Keratinocyte (primary cell): ENCODE results near the gene TNFAIP3. TPM values are rescaled to one million over a fixed set of nuclear protein-coding genes. Genes with fewer than 3 reads are reported as not detected.

Experiments
- DNase-seq: peaks from one replicate; pipeline ENCODE4 v3.0.0-alpha.2; 2011; ENCODE audit warnings: low read depth, missing footprints, low spot score
- FAIRE-seq: peaks from 2 replicates; lab custom pipeline; 2011; peaks lifted over from hg19 to GRCh38; lab: Jason Lieb, UNC
- H2AFZ ChIP-seq: 2 replicates; pipeline ENCODE4 v1.6.0; 2012; ENCODE audit warnings: low read length, control low read depth, inconsistent platforms; ENCODE audit not compliant: control insufficient read depth
- H3K27ac ChIP-seq: 2 replicates; pipeline ENCODE4 v1.5.1; 2011; ENCODE audit warnings: low read length; ENCODE audit not compliant: control insufficient read depth, insufficient read depth
- H3K27me3 ChIP-seq: 3 replicates; pipeline ENCODE4 v1.6.0; 2011; ENCODE audit warnings: low read length; ENCODE audit not compliant: control insufficient read depth, insufficient read depth; ENCODE audit errors: extremely low read depth
- H3K36me3 ChIP-seq, 2 experiments: 2 replicates in 1 of 2; 3 replicates in 1 of 2; pipeline ENCODE4 v1.5.1; 2011; ENCODE audit warnings: low read length in 2 of 2, mild to moderate bottlenecking in 1 of 2; ENCODE audit not compliant: control insufficient read depth in 2 of 2, insufficient read depth in 2 of 2; ENCODE audit errors: extremely low read depth in 1 of 2
- H3K4me1 ChIP-seq: 3 replicates; pipeline ENCODE4 v1.5.1; 2011; ENCODE audit warnings: low read length; ENCODE audit not compliant: control insufficient read depth, insufficient read depth; ENCODE audit errors: extremely low read depth
- H3K4me2 ChIP-seq: 3 replicates; pipeline ENCODE4 v1.6.0; 2011; ENCODE audit warnings: low read depth, low read length; ENCODE audit not compliant: control insufficient read depth, insufficient read depth; ENCODE audit errors: extremely low read depth
- H3K4me3 ChIP-seq, 3 experiments: fragments of 200-600 bp in 1 of 3; sonication (generic) in 1 of 3; 2 replicates in 2 of 3; 3 replicates in 1 of 3; pipeline ENCODE4 v1.5.1; 2011 to 2016; ENCODE audit warnings: low read length in 3 of 3, mild to moderate bottlenecking in 3 of 3, control low read depth in 2 of 3, inconsistent platforms in 1 of 3, low read depth in 1 of 3, mixed read lengths in 1 of 3, mixed run types in 1 of 3, moderate library complexity in 1 of 3; ENCODE audit not compliant: control insufficient read depth in 2 of 3, insufficient read depth in 2 of 3; ENCODE audit errors: extremely low read depth in 1 of 3
- H3K79me2 ChIP-seq: 2 replicates; pipeline ENCODE4 v1.6.0; 2012; ENCODE audit warnings: low read length; ENCODE audit not compliant: control insufficient read depth, insufficient read depth
- H3K9ac ChIP-seq: 3 replicates; pipeline ENCODE4 v1.6.0; 2011; ENCODE audit warnings: low read length; ENCODE audit not compliant: control insufficient read depth, insufficient read depth; ENCODE audit errors: extremely low read depth
- H3K9me1 ChIP-seq: 3 replicates; pipeline ENCODE4 v1.6.0; 2011; ENCODE audit warnings: low read length; ENCODE audit not compliant: control insufficient read depth, insufficient read depth; ENCODE audit errors: extremely low read depth
- H3K9me3 ChIP-seq: 2 replicates; pipeline ENCODE4 v1.5.1; 2012; ENCODE audit warnings: low read depth, low read length; ENCODE audit not compliant: control insufficient read depth
- H4K20me1 ChIP-seq: 3 replicates; pipeline ENCODE4 v1.6.0; 2011; ENCODE audit warnings: low read length; ENCODE audit not compliant: control insufficient read depth, insufficient read depth; ENCODE audit errors: extremely low read depth
- CTCF ChIP-seq, 3 experiments: IDR thresholded peaks in 1 of 3; conservative IDR thresholded peaks in 1 of 3; optimal IDR thresholded peaks in 1 of 3; 2 replicates in 2 of 3; 3 replicates in 1 of 3; pipeline versions ENCODE3 to v1.5.1; 2011; ENCODE audit warnings: low read length in 3 of 3, mild to moderate bottlenecking in 3 of 3, moderate library complexity in 2 of 3, control low read depth in 1 of 3, inconsistent platforms in 1 of 3; ENCODE audit not compliant: insufficient read depth in 2 of 3; ENCODE audit errors: extremely low read depth in 1 of 3
- EZH2 ChIP-seq: IDR thresholded peaks from one replicate; pipeline ENCODE4 v1.6.1; 2012; ENCODE audit warnings: inconsistent platforms, mild to moderate bottlenecking, low read length, moderate library complexity
- dilution Hi-C: fragments of 300-500 bp; cut with MboI; formaldehyde crosslinking; loops from one replicate; pipeline ENCODE4 v1.7.0; 2020; ENCODE audit warnings: low sequenced_read_pairs; ENCODE audit not compliant: extremely low pct_ligation_motif_present
- polyA plus RNA-seq, 5 experiments: library from polyadenylated mRNA; depleted of rRNA in 3 of 5; stranded (reverse) in 3 of 5; stranded (forward) in 1 of 5; unstranded in 1 of 5; fragments of >200 nt; gene quantifications; 1 replicate in 1 of 5; 2 replicates in 3 of 5; 3 replicates in 1 of 5; pipeline versions ENCODE4 v1.2.1 to v1.2.3, GENCODE V29; 2011 to 2012; ENCODE audit warnings: missing spikeins in 2 of 5, low read depth in 1 of 5, low replicate concordance in 1 of 5

Gene TNFAIP3
- polyA plus RNA-seq, 1 donor (not counting 4 experiments of a cell fraction or from before 2014, with no cell fraction given): 141 TPM

- no peaks in the 10 kb centered on the region for H3K9me3 ChIP-seq
- FAIRE-seq: no peak
- TF ChIP-seq EZH2 (no peak), CTCF (optimal IDR thresholded peaks at IDR 0.05 in 1 of 3, IDR thresholded peaks at IDR 0.05 in 1 of 3, conservative IDR thresholded peaks at IDR 0.05 in 1 of 3; ENCODE audit: extremely low read depth in 1 of 3, insufficient read depth in 2 of 3, low read length in 3 of 3) (no peak)
- no peaks in the 10 kb centered on the region for H4K20me1 ChIP-seq
- dilution Hi-C loops: no loop called here
- H3K9me1 ChIP-seq: no peaks in the 10 kb centered on the region
- H3K9ac ChIP-seq: no peak overlapping the region
- H3K27me3 ChIP-seq: no peaks in the 10 kb centered on the region
- no peak overlapping the region for H3K4me3 ChIP-seq
- H3K4me2 ChIP-seq: no peak overlapping the region
- H3K79me2 ChIP-seq: no peaks in the 10 kb centered on the region
- no peak overlapping the region for H3K27ac ChIP-seq
- H3K36me3 ChIP-seq: no peaks in the 10 kb centered on the region
- no peak for DNase-seq
- no peak overlapping the region for H2AFZ ChIP-seq
- peaks cover 7% of the 10 kb centered on the region for H3K4me1 ChIP-seq
Observed at GRCh38 chr6:137913434-137913833, 46.4 kb downstream of the TNFAIP3 start.

GRCh38 chr6:137913996-137914529 lies 47.0 kb downstream of the TNFAIP3 start:
- Histone ChIP-seq H3K27me3 (no peaks in the 10 kb centered on the region), H3K4me1 (peaks cover 7% of the 10 kb centered on the region), H2AFZ (no peak overlapping the region), H4K20me1 (no peaks in the 10 kb centered on the region), H3K79me2 (no peaks in the 10 kb centered on the region), H3K9ac (no peak overlapping the region), H3K4me3 (no peak overlapping the region), H3K9me1 (no peaks in the 10 kb centered on the region), H3K36me3 (no peaks in the 10 kb centered on the region), H3K27ac (no peak overlapping the region), H3K9me3 (no peaks in the 10 kb centered on the region), H3K4me2 (no peak overlapping the region)
- TF ChIP-seq CTCF (optimal IDR thresholded peaks at IDR 0.05 in 1 of 3, IDR thresholded peaks at IDR 0.05 in 1 of 3, conservative IDR thresholded peaks at IDR 0.05 in 1 of 3; ENCODE audit: extremely low read depth in 1 of 3, insufficient read depth in 2 of 3, low read length in 3 of 3) (no peak), EZH2 (no peak)
- no peak for DNase-seq
- dilution Hi-C loops: no loop called here
- FAIRE-seq: no peak
